GM19238 (cell line): ENCODE data around the gene ADGRE2.
"Not testable (repeated sequence)": the region's sequence is repeated elsewhere in the genome, so short reads cannot be mapped to it uniquely, and the experiment has no call there.

Experiments used
- DNase-seq: peaks from one replicate; pipeline ENCODE4 v3.0.0; 2011; ENCODE audit warnings: low spot score; ENCODE audit not compliant: insufficient read length

Gene ADGRE2

GRCh38 chr19:14778110-14778845 is at the start of gene ADGRE2:
Gene ADGRE2 (minus strand): TSS chr19:14778560. CDS start chr19:14776756, 1,804 bp downstream.
- DNase-seq: not testable (repeated sequence)

- no peak for DNase-seq
Observed at GRCh38 chr19:14826006-14826405, 47.6 kb upstream of the ADGRE2 start.

GRCh38 chr19:14821937-14822336 is 43.6 kb upstream of the ADGRE2 start:
- no peak for DNase-seq

- DNase-seq: no peak
Observed at GRCh38 chr19:14818588-14818987, 40.2 kb upstream of the ADGRE2 start.

- no peak for DNase-seq
Observed at GRCh38 chr19:14817052-14817451, 38.7 kb upstream of the ADGRE2 start.

GRCh38 chr19:14814982-14815652 is 36.8 kb upstream of the ADGRE2 start:
- no peak for DNase-seq

GRCh38 chr19:14809272-14810057 is 31.1 kb upstream of the ADGRE2 start:
- DNase-seq: no peak

GRCh38 chr19:14804765-14805164 is 26.4 kb upstream of the ADGRE2 start:
- no peak for DNase-seq

- no peak for DNase-seq
Observed at GRCh38 chr19:14798760-14799159, 20.4 kb upstream of the ADGRE2 start.

GRCh38 chr19:14796021-14796420 is 17.7 kb upstream of the ADGRE2 start:
- DNase-seq: no peak

- DNase-seq: no peak
Observed at GRCh38 chr19:14795078-14795721, 16.8 kb upstream of the ADGRE2 start.

GRCh38 chr19:14792250-14792649 is 13.9 kb upstream of the ADGRE2 start:
- DNase-seq: not testable (repeated sequence)

- no peak for DNase-seq
Observed at GRCh38 chr19:14786421-14786851, 8.1 kb upstream of the ADGRE2 start.

GRCh38 chr19:14785102-14785793 is 6.9 kb upstream of the ADGRE2 start:
- not testable (repeated sequence) for DNase-seq

- not testable (repeated sequence) for DNase-seq
Observed at GRCh38 chr19:14784730-14785101, 6.4 kb upstream of the ADGRE2 start.

- DNase-seq: not testable (repeated sequence)
Observed at GRCh38 chr19:14783410-14783998, 5.1 kb upstream of the ADGRE2 start.

- no peak for DNase-seq
Observed at GRCh38 chr19:14782626-14783409, 4.5 kb upstream of the ADGRE2 start.

- not testable (repeated sequence) for DNase-seq
Observed at GRCh38 chr19:14781713-14782536, 3.6 kb upstream of the ADGRE2 start.
